Islet precursor cell (in vitro differentiated cells): ENCODE results near the gene RNF2.

Source experiments
- DNase-seq: peaks from one replicate; pipeline ENCODE4 v3.0.0-alpha.2; 2018

RNF2 gene

DNA sequence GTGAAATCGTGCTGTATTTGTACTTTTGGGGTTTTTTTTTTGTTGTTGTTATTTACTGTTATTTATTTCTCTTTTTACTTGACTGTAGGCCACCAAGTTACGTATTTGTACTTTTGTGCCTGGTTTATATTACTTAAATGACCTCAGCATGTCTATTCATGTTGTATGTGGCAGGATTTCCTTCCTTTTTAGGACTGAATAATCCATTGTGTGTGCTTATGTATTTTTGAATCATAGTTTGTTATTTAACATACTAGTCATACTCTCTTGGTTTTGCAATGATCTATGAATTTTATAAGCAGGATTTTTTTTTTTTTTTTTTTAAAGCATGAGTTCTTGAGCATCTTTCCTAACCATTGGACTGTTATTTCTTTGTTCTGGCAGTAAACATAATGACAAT is 51.2 kb downstream of the RNF2 start:
- DNase-seq = no peak

GRCh38 chr1:185104083-185104482 is 58.7 kb downstream of the RNF2 start:
- peak; percentile 86 for DNase-seq

- DNase-seq = no peak
Measured at GRCh38 chr1:185105121-185105520, 59.8 kb downstream of the RNF2 start.

- DNase-seq = no peak
Measured at GRCh38 chr1:185108321-185108720, 63.0 kb downstream of the RNF2 start.

DNA sequence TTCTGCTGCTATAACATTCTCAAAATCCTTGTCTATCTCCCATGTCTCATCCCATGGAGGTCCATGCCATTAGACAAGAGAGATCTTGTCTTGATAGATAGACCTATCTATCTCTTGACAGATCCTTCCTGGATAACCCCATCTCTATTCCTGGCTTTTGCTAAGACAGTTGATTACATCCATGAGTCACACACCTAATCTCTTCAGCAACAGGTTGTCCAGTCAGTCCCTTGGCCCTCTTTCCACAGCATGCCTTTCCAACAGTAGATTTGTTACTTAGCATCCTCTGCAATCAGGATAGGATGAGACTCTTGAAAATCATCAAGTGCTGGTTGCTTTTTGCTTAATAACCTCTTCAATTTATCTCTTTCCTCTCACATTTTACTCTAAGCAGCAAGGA is 64.8 kb downstream of the RNF2 start:
- DNase-seq = no peak

DNA sequence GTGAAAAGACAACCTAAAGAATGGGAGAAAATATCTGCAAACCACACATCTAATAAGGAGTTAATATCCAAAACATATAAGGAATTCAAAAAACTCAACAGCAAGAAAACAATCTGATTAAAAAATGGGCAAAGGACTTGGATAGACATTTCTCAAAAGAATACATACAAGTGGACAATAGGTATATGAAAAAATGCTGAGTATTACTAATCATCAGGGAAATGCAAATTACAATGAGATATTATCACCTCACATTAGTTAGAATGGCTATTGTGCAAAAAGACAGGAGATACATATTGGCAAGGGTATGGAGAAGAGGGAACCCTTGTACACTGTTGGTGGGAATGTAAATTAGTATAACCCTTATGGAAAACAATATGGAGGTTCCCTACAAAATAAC is 66.5 kb downstream of the RNF2 start:
- DNase-seq = no peak

DNA sequence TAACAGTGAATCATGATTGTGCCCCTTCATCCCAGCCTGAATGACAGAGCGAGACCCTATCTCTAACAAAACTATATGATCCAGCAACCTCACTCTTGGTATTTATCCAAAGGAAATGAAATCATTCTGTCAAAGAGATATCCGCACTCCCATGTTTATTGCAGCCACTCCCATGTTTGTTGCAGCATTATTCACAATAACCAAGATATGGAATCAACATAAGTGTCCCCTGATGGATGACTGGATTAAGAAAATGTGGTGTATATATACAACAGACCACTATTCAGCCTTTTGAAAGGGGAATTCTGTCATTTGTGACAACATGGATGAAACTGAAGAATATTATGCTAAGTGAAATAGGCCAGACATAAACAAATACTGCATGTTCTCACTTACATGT is 67.0 kb downstream of the RNF2 start:
- DNase-seq = no peak

DNA sequence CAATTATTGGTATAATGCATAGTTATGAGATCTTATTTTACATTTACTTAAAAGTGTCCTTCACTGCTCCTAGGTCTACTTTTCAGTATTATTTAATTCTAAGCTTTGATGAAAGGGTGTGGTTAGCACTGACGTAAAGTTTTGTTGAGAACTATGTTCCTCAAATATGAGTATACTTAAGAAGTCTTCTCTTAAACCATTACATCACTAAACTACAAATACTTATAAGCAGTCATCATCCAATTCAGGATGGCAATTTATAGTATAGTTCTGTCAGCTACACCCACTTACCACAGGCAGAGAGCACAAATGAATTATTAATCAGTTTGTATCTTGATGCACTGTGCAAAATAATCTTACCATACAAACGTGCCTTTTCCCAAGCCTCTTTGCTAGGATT is 84.3 kb downstream of the RNF2 start:
- no peak for DNase-seq

GRCh38 chr1:185132534-185132933 is 87.2 kb downstream of the RNF2 start:
- DNase-seq = no peak

- no peak for DNase-seq
Measured at GRCh38 chr1:185137896-185138545, 92.7 kb downstream of the RNF2 start.

GRCh38 chr1:185139246-185139645 is 93.9 kb downstream of the RNF2 start:
- DNase-seq = no peak

- DNase-seq = no peak
Measured at GRCh38 chr1:185144233-185144632, 98.9 kb downstream of the RNF2 start.

GRCh38 chr1:185151215-185151614 is 105.9 kb downstream of the RNF2 start:
- DNase-seq = no peak
